PC-3 (cell line): Measurements from ENCODE around the gene MBNL1. TPM values are rescaled to one million over a fixed set of nuclear protein-coding genes. Genes with fewer than 3 reads are reported as not detected.
A peak's percentile ranks its signal among the peaks of the same experiment; 100 is the strongest.

Source experiments
- ATAC-seq: fragments of 200-7000 bp; cut with Tn5 transposase; 2 replicates; pipeline ENCODE4 v1.9.1; 2020; ENCODE audit warnings: mild to moderate bottlenecking, moderate library complexity
- BruUV-seq: library from RNA; stranded (reverse); fragments of 400-500 nt; replicated peaks from 2 replicates; lab custom pipeline; 2021; lab: Mats Ljungman, UMichigan
- CTCF ChIA-PET: fragments of 300-600 bp; sonication (Branson Sonifier 250); formaldehyde crosslinking; loops from one replicate; lab custom pipeline; 2022; ENCODE audit warnings: antibody characterized with exemption; lab: Charles Lee
- POLR2A ChIA-PET: fragments of 300-600 bp; sonication (Branson Sonifier 250); formaldehyde crosslinking; loops from one replicate; lab custom pipeline; 2022; ENCODE audit warnings: antibody characterized with exemption; ENCODE audit not compliant: unreplicated experiment; lab: Charles Lee
- DNase-seq: peaks from one replicate; pipeline ENCODE4 v3.0.0-alpha.2; 2015
- H2AFZ ChIP-seq: fragments of 300-600 bp; sonication (generic); 2 replicates; pipeline ENCODE4 v1.6.0; 2016; ENCODE audit warnings: antibody characterized with exemption, low read length
- H3F3A ChIP-seq: fragments of 300-600 bp; sonication (generic); one replicate; pipeline ENCODE4 v1.6.0; 2017; ENCODE audit warnings: antibody characterized with exemption, low read length, control low read depth, mild to moderate bottlenecking; ENCODE audit not compliant: unreplicated experiment
- H3K27ac ChIP-seq: fragments of 300-600 bp; sonication (generic); 2 replicates; pipeline ENCODE4 v1.5.1; 2016; ENCODE audit warnings: mild to moderate bottlenecking, low read length
- H3K27me3 ChIP-seq: fragments of 300-600 bp; sonication (generic); 2 replicates; pipeline ENCODE4 v1.6.1; 2016; ENCODE audit warnings: low read length, mixed read lengths
- H3K36me3 ChIP-seq: fragments of 300-600 bp; sonication (generic); 2 replicates; pipeline ENCODE4 v1.6.1; 2016; ENCODE audit warnings: low read depth, mixed run types, low read length, mixed read lengths
- H3K4me1 ChIP-seq: fragments of 300-600 bp; sonication (generic); 2 replicates; pipeline ENCODE4 v1.5.1; 2016; ENCODE audit warnings: low read length; ENCODE audit not compliant: insufficient read depth
- H3K4me2 ChIP-seq: fragments of 300-600 bp; sonication (generic); 2 replicates; pipeline ENCODE4 v1.6.0; 2016; ENCODE audit warnings: low read length
- H3K4me3 ChIP-seq: fragments of 300-600 bp; sonication (generic); 2 replicates; pipeline ENCODE4 v1.5.1; 2016; ENCODE audit warnings: mild to moderate bottlenecking, low read length, mixed read lengths
- H3K79me2 ChIP-seq: fragments of 300-600 bp; sonication (generic); 2 replicates; pipeline ENCODE4 v1.6.1; 2017; ENCODE audit warnings: low read length, mixed read lengths
- H3K9ac ChIP-seq: fragments of 300-600 bp; sonication (generic); 2 replicates; pipeline ENCODE4 v1.6.0; 2016; ENCODE audit warnings: mild to moderate bottlenecking, low read length
- H3K9me2 ChIP-seq: fragments of 300-600 bp; sonication (generic); replicated peaks from 2 replicates; pipeline ENCODE4 v1.6.1; 2016; ENCODE audit warnings: mixed run types, low read length, mixed read lengths
- H3K9me3 ChIP-seq: fragments of 300-600 bp; sonication (generic); 2 replicates; pipeline ENCODE4 v1.6.1; 2016; ENCODE audit warnings: low read length, mixed read lengths
- H4K20me1 ChIP-seq: fragments of 300-600 bp; sonication (generic); 2 replicates; pipeline ENCODE4 v1.6.1; 2016; ENCODE audit warnings: low read length, mixed read lengths
- EZH2 ChIP-seq: fragments of 300-600 bp; sonication (generic); IDR thresholded peaks from one replicate; pipeline ENCODE4 v1.6.1; 2017; ENCODE audit warnings: antibody characterized with exemption, mild to moderate bottlenecking, low read length; ENCODE audit not compliant: unreplicated experiment
- EZH2phosphoT487 ChIP-seq: fragments of 300-600 bp; sonication (generic); IDR thresholded peaks from 2 replicates; pipeline ENCODE4 v1.6.1; 2018; ENCODE audit warnings: mild to moderate bottlenecking, antibody characterized with exemption, low read length, borderline replicate concordance
- intact Hi-C: fragments of 100-400 bp; cut with micrococcal nuclease; formaldehyde crosslinking; loops from 2 replicates; pipeline ENCODE4 v1.9.0; 2023
- total RNA-seq: library from RNA; depleted of rRNA; stranded (reverse); fragments of >200 nt; gene quantifications from 2 replicates; pipeline ENCODE4 v1.2.3, GENCODE V29; 2014
- TF ChIP-seq, protein P1 (sequence below): fragments of 300-600 bp; sonication (generic); conservative IDR thresholded peaks from 2 replicates; pipeline ENCODE4 v1.5.1; 2017; ENCODE audit warnings: antibody characterized with exemption, low read depth, mild to moderate bottlenecking, low read length

The MBNL1 gene
- total RNA-seq, 1 experiment from 2014 or later = 161 TPM

DNA sequence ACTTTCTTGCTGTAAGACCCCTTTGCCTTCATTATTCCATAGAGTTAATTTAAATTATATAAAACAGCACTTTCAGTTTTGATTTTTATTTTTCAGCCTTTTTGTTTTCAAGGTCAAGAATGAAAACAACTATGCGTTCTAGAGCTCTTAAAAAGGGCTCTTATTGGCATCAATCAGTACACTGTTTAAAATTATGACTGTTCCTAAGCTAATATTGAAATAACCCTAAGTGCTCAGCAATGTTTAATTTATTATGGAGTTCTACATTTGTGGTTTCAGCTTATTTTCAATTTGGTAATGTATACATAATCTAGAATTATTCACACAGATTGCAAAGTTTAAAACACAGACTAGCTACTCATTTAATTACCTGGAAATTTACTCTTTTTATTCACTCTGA, 179.4 kb downstream of the MBNL1 start:
- CTCF ChIA-PET = interaction anchor here (0.6 to 0.7 kb wide), 2 partner anchors 24 to 92 kb away, joined by 4 read pairs; no protein-coding TSS in a partner anchor
- DNase-seq (peak; percentile 23), ATAC-seq (peak; percentile 73)
- Histone ChIP-seq H3F3A (no peaks in the 10 kb centered on the region), H3K79me2 (peaks cover 22% of the 10 kb centered on the region), H3K9me3 (no peaks in the 10 kb centered on the region), H3K27me3 (no peaks in the 10 kb centered on the region), H3K4me3 (no peak overlapping the region), H3K4me1 (peaks cover 19% of the 10 kb centered on the region; the same call in 1 of the 2 replicates), H3K27ac (no peak overlapping the region), H2AFZ (no peak overlapping the region), H3K9me2 (no peaks in the 10 kb centered on the region), H3K36me3 (peaks cover 25% of the 10 kb centered on the region), H4K20me1 (0 out of 2 replicates have a peak, but pooled peaks cover 4% of the 10 kb centered on the region), H3K9ac (no peak overlapping the region), H3K4me2 (no peak overlapping the region)
- no peak for TF ChIP-seq EZH2
- TF ChIP-seq, protein P1, sequence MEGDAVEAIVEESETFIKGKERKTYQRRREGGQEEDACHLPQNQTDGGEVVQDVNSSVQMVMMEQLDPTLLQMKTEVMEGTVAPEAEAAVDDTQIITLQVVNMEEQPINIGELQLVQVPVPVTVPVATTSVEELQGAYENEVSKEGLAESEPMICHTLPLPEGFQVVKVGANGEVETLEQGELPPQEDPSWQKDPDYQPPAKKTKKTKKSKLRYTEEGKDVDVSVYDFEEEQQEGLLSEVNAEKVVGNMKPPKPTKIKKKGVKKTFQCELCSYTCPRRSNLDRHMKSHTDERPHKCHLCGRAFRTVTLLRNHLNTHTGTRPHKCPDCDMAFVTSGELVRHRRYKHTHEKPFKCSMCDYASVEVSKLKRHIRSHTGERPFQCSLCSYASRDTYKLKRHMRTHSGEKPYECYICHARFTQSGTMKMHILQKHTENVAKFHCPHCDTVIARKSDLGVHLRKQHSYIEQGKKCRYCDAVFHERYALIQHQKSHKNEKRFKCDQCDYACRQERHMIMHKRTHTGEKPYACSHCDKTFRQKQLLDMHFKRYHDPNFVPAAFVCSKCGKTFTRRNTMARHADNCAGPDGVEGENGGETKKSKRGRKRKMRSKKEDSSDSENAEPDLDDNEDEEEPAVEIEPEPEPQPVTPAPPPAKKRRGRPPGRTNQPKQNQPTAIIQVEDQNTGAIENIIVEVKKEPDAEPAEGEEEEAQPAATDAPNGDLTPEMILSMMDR = no peak
- no peak for TF ChIP-seq EZH2phosphoT487
- POLR2A ChIA-PET = interaction anchor here (0.6 kb wide), 1 partner anchor 288 kb away, joined by 7 read pairs; no protein-coding TSS in a partner anchor
- BruUV-seq = no TSS peak
- intact Hi-C loops = loop anchor here (10.0 kb wide), 1 partner anchor 143 kb away; no protein-coding TSS in a partner anchor

DNA sequence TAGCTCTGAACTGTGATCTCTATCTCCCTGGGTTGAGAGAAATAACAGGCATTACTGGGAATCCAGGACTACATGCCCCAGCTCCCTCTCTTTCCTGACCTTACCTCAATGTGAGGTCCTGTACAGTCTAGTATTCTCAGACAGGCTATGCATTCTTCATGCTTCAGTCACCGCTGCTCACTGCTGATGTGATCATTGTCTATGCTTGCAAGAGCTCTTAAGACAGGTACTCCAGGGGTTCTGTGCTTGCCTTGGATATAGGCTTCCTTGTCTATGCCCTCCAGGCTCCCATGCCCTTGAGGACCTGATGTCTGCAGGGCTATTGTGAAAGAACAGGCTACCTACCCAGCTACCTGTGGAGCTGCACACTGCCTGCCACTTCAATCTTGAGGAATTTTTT, 183.6 kb downstream of the MBNL1 start:
- H3K4me3 ChIP-seq = no peak overlapping the region
- TF ChIP-seq EZH2 (no peak), EZH2phosphoT487 (no peak)
- TF ChIP-seq, protein P1 = no peak
- no peak for ATAC-seq
- no peaks in the 10 kb centered on the region for H3F3A ChIP-seq
- H3K27me3 ChIP-seq = no peaks in the 10 kb centered on the region
- no peaks in the 10 kb centered on the region for H3K9me3 ChIP-seq
- H4K20me1 ChIP-seq = no peaks in the 10 kb centered on the region
- intact Hi-C loops = no loop called here
- H3K9ac ChIP-seq = no peak overlapping the region
- H3K79me2 ChIP-seq = 0 out of 2 replicates have a peak, but pooled peaks cover 11% of the 10 kb centered on the region
- H3K4me2 ChIP-seq = no peak overlapping the region
- DNase-seq = no peak
- H3K4me1 ChIP-seq = peaks cover 6% of the 10 kb centered on the region; the same call in 1 of the 2 replicates
- no TSS peak for BruUV-seq
- no peaks in the 10 kb centered on the region for H3K9me2 ChIP-seq
- CTCF ChIA-PET = interaction anchor here (0.6 kb wide), 1 partner anchor 13 kb away, joined by 4 read pairs; no protein-coding TSS in a partner anchor
- peaks cover 35% of the 10 kb centered on the region for H3K36me3 ChIP-seq
- POLR2A ChIA-PET = interaction anchor here (0.5 kb wide), 1 partner anchor 184 kb away, joined by 4 read pairs; the partner anchor contains the start of gene MBNL1
- H3K27ac ChIP-seq = no peak overlapping the region
- H2AFZ ChIP-seq = no peak overlapping the region

GRCh38 chr3:152454076-152454875, 185.5 kb downstream of the MBNL1 start:
- H3K36me3 ChIP-seq = peaks cover 35% of the 10 kb centered on the region
- DNase-seq = no peak
- H3K9me3 ChIP-seq = no peaks in the 10 kb centered on the region
- CTCF ChIA-PET = no interaction called here
- no peaks in the 10 kb centered on the region for H3F3A ChIP-seq
- no peak overlapping the region for H3K4me3 ChIP-seq
- H3K9me2 ChIP-seq = no peaks in the 10 kb centered on the region
- no peaks in the 10 kb centered on the region for H4K20me1 ChIP-seq
- H3K79me2 ChIP-seq = 0 out of 2 replicates have a peak, but pooled peaks cover 11% of the 10 kb centered on the region
- no peak overlapping the region for H3K27ac ChIP-seq
- TF ChIP-seq, protein P1 = no peak
- TF ChIP-seq EZH2phosphoT487 = no peak
- TF ChIP-seq EZH2 = no peak
- ATAC-seq = no peak
- no peaks in the 10 kb centered on the region for H3K4me1 ChIP-seq
- H3K4me2 ChIP-seq = no peak overlapping the region
- no TSS peak for BruUV-seq
- H2AFZ ChIP-seq = no peak overlapping the region
- no peaks in the 10 kb centered on the region for H3K27me3 ChIP-seq
- POLR2A ChIA-PET = no interaction called here
- intact Hi-C loops = no loop called here
- H3K9ac ChIP-seq = no peak overlapping the region
